ENCODE measurements around the gene LIPJ.

The LIPJ gene

GRCh38 chr10:88616250-88616977 lies 29.9 kb downstream of the LIPJ start:
- TF ChIP-seq EZH2 (IDR thresholded peaks at IDR 0.05; ENCODE audit: borderline replicate concordance, low read depth, low read length, severe bottlenecking): no peak
- no peaks in the 10 kb centered on the region for H3K36me3 ChIP-seq (ENCODE audit: insufficient read depth, low read length)
- H3K4me2 ChIP-seq (ENCODE audit: insufficient read depth, low read length): no peak overlapping the region
- H4K20me1 ChIP-seq (ENCODE audit: insufficient read depth, low read length): no peaks in the 10 kb centered on the region
- H3K9me3 ChIP-seq (ENCODE audit: insufficient read depth, low read length, severe bottlenecking): no peaks in the 10 kb centered on the region
- H3K9ac ChIP-seq (ENCODE audit: low read depth, low read length): no peak overlapping the region
- no peak overlapping the region; the same call in 1 of the 2 replicates for H2AFZ ChIP-seq (ENCODE audit: low read depth, low read length)
- ATAC-seq (ENCODE audit: insufficient read depth, low read depth) (peak; percentile 50; the same call in 2 of the 3 replicates), DNase-seq (peak; percentile 12)
- no peak overlapping the region for H3K27ac ChIP-seq (ENCODE audit: low read length)
- H3K27me3 ChIP-seq (ENCODE audit: insufficient read depth, low read length, poor library complexity): peaks cover 2% of the 10 kb centered on the region
- no peaks in the 10 kb centered on the region for H3K4me1 ChIP-seq (ENCODE audit: insufficient read depth, low read length)
- H3K4me3 ChIP-seq (ENCODE audit: low read depth in 1 of 2, low read length in 2 of 2): no peak overlapping the region
- H3K79me2 ChIP-seq (ENCODE audit: insufficient read depth, low read length): no peaks in the 10 kb centered on the region

- no peak overlapping the region for H3K27ac ChIP-seq (ENCODE audit: low read length)
- no peak overlapping the region for H2AFZ ChIP-seq (ENCODE audit: low read depth, low read length)
- peaks cover 10% of the 10 kb centered on the region for H3K27me3 ChIP-seq (ENCODE audit: insufficient read depth, low read length, poor library complexity)
- TF ChIP-seq EZH2 (IDR thresholded peaks at IDR 0.05; ENCODE audit: borderline replicate concordance, low read depth, low read length, severe bottlenecking): no peak
- no peak for TF ChIP-seq CTCF (IDR thresholded peaks at IDR 0.05; ENCODE audit: borderline replicate concordance, extremely low read depth, low read length, poor library complexity, severe bottlenecking)
- no peaks in the 10 kb centered on the region for H4K20me1 ChIP-seq (ENCODE audit: insufficient read depth, low read length)
- H3K4me1 ChIP-seq (ENCODE audit: insufficient read depth, low read length): no peaks in the 10 kb centered on the region
- no peak overlapping the region for H3K4me2 ChIP-seq (ENCODE audit: insufficient read depth, low read length)
- no peaks in the 10 kb centered on the region for H3K36me3 ChIP-seq (ENCODE audit: insufficient read depth, low read length)
- H3K79me2 ChIP-seq (ENCODE audit: insufficient read depth, low read length): no peaks in the 10 kb centered on the region
- H3K9me3 ChIP-seq (ENCODE audit: insufficient read depth, low read length, severe bottlenecking): no peaks in the 10 kb centered on the region
- no peak overlapping the region for H3K9ac ChIP-seq (ENCODE audit: low read depth, low read length)
- no peak for ATAC-seq (ENCODE audit: insufficient read depth, low read depth)
- no peak overlapping the region for H3K4me3 ChIP-seq (ENCODE audit: low read depth in 1 of 2, low read length in 2 of 2)
- DNase-seq: no peak
Measured at GRCh38 chr10:88617772-88618300, 31.3 kb downstream of the LIPJ start.

- Histone ChIP-seq H3K79me2 (ENCODE audit: insufficient read depth, low read length) (no peaks in the 10 kb centered on the region), H3K9me3 (ENCODE audit: insufficient read depth, low read length, severe bottlenecking) (no peaks in the 10 kb centered on the region), H3K27me3 (ENCODE audit: insufficient read depth, low read length, poor library complexity) (peaks cover 10% of the 10 kb centered on the region), H2AFZ (ENCODE audit: low read depth, low read length) (no peak overlapping the region), H3K36me3 (ENCODE audit: insufficient read depth, low read length) (no peaks in the 10 kb centered on the region), H3K4me2 (ENCODE audit: insufficient read depth, low read length) (no peak overlapping the region), H3K27ac (ENCODE audit: low read length) (no peak overlapping the region), H4K20me1 (ENCODE audit: insufficient read depth, low read length) (no peaks in the 10 kb centered on the region), H3K4me1 (ENCODE audit: insufficient read depth, low read length) (no peaks in the 10 kb centered on the region), H3K9ac (ENCODE audit: low read depth, low read length) (no peak overlapping the region), H3K4me3 (ENCODE audit: low read depth in 1 of 2, low read length in 2 of 2) (no peak overlapping the region)
- ATAC-seq (ENCODE audit: insufficient read depth, low read depth) (no peak), DNase-seq (no peak)
- no peak for TF ChIP-seq CTCF (IDR thresholded peaks at IDR 0.05; ENCODE audit: borderline replicate concordance, extremely low read depth, low read length, poor library complexity, severe bottlenecking)
- no peak for TF ChIP-seq EZH2 (IDR thresholded peaks at IDR 0.05; ENCODE audit: borderline replicate concordance, low read depth, low read length, severe bottlenecking)
Measured at GRCh38 chr10:88618496-88618895, 31.9 kb downstream of the LIPJ start.

GRCh38 chr10:88620441-88620840 lies 33.9 kb downstream of the LIPJ start:
- no peak for TF ChIP-seq EZH2 (IDR thresholded peaks at IDR 0.05; ENCODE audit: borderline replicate concordance, low read depth, low read length, severe bottlenecking)
- no peak for TF ChIP-seq CTCF (IDR thresholded peaks at IDR 0.05; ENCODE audit: borderline replicate concordance, extremely low read depth, low read length, poor library complexity, severe bottlenecking)

More at GRCh38 chr10:88620441-88620840, 33.9 kb downstream of the LIPJ start:
- no peak overlapping the region for H3K4me2 ChIP-seq (ENCODE audit: insufficient read depth, low read length)
- H3K4me1 ChIP-seq (ENCODE audit: insufficient read depth, low read length): no peaks in the 10 kb centered on the region
- no peak overlapping the region for H3K4me3 ChIP-seq (ENCODE audit: low read depth in 1 of 2, low read length in 2 of 2)
- H2AFZ ChIP-seq (ENCODE audit: low read depth, low read length): no peak overlapping the region
- H3K79me2 ChIP-seq (ENCODE audit: insufficient read depth, low read length): no peaks in the 10 kb centered on the region
- ATAC-seq (ENCODE audit: insufficient read depth, low read depth) (no peak), DNase-seq (no peak)
- peaks cover 15% of the 10 kb centered on the region for H3K27me3 ChIP-seq (ENCODE audit: insufficient read depth, low read length, poor library complexity)
- no peaks in the 10 kb centered on the region for H4K20me1 ChIP-seq (ENCODE audit: insufficient read depth, low read length)
- H3K27ac ChIP-seq (ENCODE audit: low read length): no peak overlapping the region
- H3K9me3 ChIP-seq (ENCODE audit: insufficient read depth, low read length, severe bottlenecking): no peaks in the 10 kb centered on the region
- no peaks in the 10 kb centered on the region for H3K36me3 ChIP-seq (ENCODE audit: insufficient read depth, low read length)
- no peak overlapping the region for H3K9ac ChIP-seq (ENCODE audit: low read depth, low read length)

All from DND-41 (cell line).